ENCODE measurements around the gene POLD2.

GRCh38 chr7:44150966-44151941 is 27.9 kb upstream of the POLD2 start:
- TF ChIP-seq EZH2phosphoT487 (IDR thresholded peaks at IDR 0.05; ENCODE audit: borderline replicate concordance) = no peak
- TF ChIP-seq, protein P1, sequence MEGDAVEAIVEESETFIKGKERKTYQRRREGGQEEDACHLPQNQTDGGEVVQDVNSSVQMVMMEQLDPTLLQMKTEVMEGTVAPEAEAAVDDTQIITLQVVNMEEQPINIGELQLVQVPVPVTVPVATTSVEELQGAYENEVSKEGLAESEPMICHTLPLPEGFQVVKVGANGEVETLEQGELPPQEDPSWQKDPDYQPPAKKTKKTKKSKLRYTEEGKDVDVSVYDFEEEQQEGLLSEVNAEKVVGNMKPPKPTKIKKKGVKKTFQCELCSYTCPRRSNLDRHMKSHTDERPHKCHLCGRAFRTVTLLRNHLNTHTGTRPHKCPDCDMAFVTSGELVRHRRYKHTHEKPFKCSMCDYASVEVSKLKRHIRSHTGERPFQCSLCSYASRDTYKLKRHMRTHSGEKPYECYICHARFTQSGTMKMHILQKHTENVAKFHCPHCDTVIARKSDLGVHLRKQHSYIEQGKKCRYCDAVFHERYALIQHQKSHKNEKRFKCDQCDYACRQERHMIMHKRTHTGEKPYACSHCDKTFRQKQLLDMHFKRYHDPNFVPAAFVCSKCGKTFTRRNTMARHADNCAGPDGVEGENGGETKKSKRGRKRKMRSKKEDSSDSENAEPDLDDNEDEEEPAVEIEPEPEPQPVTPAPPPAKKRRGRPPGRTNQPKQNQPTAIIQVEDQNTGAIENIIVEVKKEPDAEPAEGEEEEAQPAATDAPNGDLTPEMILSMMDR (conservative IDR thresholded peaks at IDR 0.05; ENCODE audit: low read length) = no peak

Measured in Loucy (cell line).